ENCODE results near the gene ERCC4.

The ERCC4 gene

DNA sequence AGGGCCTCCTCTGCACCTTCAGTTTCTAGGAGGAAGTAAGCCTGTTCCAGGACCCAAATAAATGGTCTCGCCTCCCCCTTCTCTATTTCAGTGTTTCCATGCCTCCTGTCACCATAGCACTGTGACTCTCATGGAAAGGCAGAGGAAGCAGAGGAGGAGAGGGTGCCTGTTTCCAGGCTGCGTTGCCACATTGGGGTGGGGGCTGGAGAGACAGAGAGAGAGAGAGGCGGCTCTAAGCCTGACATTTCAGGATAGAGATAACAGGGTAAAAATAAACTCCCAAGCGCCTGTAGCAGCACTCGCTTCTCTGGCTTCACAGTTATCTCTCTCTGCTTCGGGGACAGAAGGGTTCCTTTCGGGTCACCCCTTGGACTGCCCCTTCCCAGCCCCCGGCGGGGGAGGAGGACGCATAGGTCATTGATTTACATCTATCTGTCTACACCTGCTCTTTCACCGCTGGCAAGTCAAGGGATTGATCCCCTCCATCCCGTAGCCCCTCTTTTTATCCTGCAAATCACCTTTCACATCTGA lies 80.0 kb downstream of the ERCC4 start:
- TF ChIP-seq, protein P1, sequence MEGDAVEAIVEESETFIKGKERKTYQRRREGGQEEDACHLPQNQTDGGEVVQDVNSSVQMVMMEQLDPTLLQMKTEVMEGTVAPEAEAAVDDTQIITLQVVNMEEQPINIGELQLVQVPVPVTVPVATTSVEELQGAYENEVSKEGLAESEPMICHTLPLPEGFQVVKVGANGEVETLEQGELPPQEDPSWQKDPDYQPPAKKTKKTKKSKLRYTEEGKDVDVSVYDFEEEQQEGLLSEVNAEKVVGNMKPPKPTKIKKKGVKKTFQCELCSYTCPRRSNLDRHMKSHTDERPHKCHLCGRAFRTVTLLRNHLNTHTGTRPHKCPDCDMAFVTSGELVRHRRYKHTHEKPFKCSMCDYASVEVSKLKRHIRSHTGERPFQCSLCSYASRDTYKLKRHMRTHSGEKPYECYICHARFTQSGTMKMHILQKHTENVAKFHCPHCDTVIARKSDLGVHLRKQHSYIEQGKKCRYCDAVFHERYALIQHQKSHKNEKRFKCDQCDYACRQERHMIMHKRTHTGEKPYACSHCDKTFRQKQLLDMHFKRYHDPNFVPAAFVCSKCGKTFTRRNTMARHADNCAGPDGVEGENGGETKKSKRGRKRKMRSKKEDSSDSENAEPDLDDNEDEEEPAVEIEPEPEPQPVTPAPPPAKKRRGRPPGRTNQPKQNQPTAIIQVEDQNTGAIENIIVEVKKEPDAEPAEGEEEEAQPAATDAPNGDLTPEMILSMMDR (IDR thresholded peaks at IDR 0.05; ENCODE audit: low read depth, low read length) = no peak
- no peak for DNase-seq (ENCODE audit: extremely low read depth, low read depth)

DNA sequence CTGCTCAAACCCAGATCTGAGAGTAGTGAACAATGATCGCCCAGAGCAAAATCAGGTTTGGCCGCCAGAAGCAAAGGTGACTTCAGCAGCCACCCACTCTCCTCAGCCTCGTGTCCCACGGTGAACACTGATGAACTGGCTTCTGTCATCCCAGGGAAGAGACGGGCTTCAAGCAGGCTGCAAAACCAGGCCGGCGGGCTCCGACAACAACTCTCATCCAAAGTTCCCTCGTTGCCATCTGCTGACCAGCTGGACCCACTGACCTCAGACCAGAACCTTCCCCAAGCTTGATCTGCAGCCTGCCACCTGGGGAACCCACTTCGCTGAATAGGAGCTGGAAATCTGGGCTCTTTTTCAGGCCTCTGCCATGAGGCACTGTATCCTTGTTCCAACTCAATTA lies 81.6 kb downstream of the ERCC4 start:
- TF ChIP-seq, protein P1 (IDR thresholded peaks at IDR 0.05; ENCODE audit: low read depth, low read length) = no peak

More for the DNA sequence above, 81.6 kb downstream of the ERCC4 start:
- DNase-seq (ENCODE audit: extremely low read depth, low read depth) = no peak

Data from AG09319 (cell line).